ENCODE results near the gene UPK1B.
A peak's percentile ranks its signal among the peaks of the same experiment; 100 is the strongest.
"Not testable (repeated sequence)": the region's sequence is repeated elsewhere in the genome, so short reads cannot be mapped to it uniquely, and the experiment has no call there.

The UPK1B gene

DNA sequence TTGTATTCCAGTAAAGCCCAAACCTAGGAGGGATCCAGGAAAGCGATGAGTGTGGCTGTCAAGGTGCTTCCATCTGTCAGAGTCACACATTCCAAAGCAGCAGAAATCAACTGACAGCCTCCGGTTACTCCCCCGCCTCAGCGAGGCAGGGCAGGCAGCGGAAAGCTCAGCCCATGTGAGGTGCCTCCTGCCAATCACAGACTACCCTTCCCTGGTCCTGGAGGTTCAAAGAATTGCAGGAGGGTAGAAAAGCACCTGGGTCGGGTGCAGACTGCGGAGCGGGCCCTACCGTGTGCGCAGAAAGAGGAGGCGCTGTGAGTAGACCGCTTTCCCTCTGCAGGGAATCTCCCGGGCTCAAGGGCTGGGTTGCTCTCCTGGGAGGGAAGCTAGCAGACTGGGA, at the start of gene UPK1B:
TSS of gene UPK1B (plus strand) at position 274 of the 400 bp plus-strand sequence. CDS start 13,144 bp downstream, outside the sequence.
- no peak for DNase-seq

DNA sequence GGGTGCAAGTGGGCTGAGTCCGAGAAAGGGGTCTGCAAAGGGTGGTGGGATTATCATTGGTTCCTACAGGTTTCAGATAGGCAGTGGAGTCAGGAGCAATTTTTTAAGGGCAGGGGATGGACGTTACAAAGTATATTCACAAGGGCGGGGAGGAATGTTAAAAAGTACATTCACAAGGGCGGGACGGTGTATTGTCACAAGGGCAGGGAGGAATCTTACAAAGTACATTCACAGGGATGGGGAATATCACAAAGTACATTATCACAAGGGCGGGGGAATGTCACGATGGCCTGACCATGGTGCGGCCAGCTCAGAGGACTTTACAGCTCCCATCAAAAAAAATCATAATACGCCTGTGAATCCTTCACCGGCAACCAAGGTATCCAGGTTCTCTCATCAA, 48.1 kb upstream of the UPK1B start:
- DNase-seq: no peak

DNA sequence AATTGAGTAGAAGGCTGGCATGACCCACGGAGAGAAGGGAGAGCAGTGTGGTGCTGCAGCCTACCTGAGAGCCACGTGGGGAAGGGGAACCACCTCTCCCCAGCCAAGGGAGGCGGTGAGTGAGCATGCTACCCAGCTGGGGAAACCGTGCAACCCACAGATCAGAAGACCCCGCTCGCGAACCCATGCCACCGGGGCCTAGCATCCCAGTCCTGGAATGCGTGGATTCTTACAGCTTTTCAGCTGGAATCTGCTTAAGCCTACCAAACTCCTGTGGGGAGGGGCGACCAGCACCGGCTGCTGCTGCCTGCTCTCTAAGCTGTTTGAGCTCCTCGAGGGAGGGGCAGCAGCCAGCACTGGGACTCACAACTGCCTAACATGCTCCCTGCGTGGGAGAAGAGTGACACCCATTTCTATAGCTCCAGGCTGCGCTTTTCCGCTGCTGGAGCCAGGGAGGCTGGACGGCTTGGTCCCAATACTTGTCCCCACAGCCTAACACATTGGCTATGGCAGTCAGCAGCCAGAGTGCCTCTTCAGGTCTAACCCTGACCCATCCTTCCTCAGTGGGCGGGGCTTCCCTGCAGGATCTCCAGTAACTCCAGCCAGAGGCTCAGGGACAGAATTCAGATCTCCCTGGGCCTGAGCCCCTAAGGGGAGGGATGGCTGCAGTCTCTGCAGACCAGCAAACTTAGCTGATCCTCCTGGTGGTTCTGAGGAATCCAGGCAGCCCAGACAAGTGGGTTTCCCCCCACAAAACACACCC, 47.5 kb upstream of the UPK1B start:
- no peak for DNase-seq

DNA sequence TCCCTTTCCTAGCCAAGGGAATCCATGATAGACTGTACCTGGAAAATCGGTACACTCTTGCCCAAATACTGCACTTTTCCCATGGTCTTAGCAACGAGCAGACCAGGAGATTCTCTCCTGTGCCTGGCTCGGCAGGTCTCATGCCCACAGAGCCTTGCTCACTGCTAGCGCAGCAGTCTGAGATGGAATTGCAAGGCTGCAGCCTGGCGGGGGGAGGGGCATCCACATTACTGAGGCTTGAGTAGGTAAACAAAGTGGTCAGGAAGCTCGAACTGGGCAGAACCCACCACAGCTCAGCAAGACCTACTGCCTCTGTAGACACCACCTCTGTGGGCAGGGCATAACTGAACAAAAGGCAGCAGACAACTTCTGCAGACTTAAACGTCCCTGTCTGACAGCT, 43.1 kb upstream of the UPK1B start:
- not testable (repeated sequence) for DNase-seq

DNA sequence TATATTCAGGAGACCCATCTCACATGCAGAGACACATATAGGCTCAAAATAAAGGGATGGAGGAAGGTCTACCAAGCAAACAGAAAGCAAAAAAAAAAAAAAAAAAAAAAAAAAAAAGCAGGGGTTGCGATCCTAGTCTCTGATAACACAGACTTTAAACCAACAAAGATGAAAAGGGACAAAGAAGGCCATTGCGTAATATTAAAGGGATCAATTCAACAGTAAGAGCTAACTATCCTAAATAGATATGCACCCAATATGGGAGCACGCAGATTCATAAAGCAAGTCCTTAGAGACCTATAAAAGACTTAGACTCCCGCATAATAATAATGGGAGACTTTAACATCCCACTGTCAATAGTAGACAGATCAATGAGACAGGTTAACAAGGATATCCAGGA, 41.1 kb upstream of the UPK1B start:
- not testable (repeated sequence) for DNase-seq

DNA sequence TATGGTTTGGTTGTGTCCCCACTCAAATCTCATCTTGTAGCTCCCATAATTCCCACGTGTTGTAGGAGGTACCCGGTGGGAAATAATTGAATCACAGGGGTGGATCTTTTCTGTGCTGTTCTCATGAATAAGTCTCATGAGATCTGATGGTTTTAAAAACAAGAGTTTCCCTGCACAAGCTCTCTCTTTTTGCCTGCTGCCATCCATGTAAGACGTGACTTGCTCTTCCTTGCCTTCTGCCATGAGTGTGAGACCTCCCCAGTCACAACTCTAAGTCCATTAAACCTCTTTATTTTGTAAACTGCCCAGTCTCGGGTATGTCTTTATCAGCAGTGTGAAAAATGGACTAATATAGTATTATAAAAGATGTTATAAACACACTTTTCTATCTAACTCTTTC, 34.0 kb upstream of the UPK1B start:
- not testable (repeated sequence) for DNase-seq

DNA sequence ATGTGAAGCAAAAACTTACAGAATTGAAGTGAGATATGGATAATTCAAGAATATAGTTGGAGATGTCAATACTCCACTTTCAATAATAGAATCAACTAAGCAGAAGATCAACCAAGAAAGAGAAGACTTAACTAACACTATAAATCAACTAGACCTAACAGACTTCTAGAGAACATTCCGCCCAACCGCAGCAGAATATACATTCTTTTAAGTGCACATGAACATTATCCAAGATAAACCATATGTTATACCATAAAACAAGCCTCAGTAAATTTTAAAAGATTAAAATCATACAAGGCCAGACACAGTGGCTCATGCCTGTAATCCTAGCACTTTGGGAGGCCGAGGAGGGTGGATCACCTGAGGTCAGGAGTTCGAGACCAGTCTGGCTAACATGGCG, 32.9 kb upstream of the UPK1B start:
- no peak for DNase-seq

DNA sequence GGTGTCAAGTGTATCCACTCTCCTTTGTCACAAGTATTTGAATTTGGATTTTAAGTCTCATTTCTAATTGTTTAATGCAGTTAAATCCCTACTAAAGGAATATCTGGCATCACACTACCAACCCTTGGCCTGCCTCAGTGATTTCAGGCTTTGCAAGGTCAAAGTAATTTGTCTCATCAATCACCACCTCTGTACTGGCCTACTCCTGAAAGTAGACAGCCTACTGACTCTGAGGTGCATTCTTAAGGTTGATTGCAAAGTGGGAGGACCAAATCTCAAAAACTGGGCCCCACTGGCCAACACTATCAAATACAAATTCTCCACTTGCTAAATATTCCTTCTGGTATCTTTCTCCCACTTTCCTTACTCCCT, 28.3 kb upstream of the UPK1B start:
- DNase-seq: no peak

DNA sequence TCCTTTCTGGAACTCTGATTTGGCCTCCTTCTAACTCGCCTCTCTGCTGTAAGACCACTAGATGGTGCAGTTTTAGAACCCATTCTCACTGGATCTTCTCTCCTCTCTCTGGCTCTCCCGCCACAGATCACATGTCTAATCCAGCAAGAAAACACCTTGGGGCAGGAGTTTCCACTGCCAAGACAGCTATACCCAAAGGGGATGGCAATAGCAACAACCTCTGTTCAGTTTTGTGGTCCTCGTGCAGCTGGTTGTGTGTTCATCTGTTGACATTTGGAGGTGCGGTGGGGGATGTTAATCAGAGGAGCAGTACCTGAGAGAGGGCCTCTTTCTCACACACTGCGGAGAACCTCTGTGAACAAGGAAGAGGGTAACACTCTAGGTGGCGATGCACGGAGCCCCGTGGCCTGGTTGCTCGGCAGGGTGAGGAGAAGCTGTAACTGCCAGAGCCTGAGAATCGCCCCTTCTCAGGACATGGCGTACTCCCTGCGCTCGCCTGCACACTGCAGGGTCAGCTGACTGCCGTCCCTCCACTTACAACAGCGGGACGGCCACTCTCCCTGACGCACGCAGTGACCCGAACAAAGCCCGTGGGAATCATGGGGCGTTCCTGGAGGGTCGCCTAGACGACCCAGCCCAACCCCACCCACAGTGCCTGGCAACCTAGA, 27.8 kb upstream of the UPK1B start, which contains the start of gene TEX55:
TSS of gene TEX55 (plus strand) at position 666 of the 668 bp plus-strand sequence. CDS start 25 bp downstream, outside the sequence.
- peak in 1 of 2 donors; percentile 18 for DNase-seq

DNA sequence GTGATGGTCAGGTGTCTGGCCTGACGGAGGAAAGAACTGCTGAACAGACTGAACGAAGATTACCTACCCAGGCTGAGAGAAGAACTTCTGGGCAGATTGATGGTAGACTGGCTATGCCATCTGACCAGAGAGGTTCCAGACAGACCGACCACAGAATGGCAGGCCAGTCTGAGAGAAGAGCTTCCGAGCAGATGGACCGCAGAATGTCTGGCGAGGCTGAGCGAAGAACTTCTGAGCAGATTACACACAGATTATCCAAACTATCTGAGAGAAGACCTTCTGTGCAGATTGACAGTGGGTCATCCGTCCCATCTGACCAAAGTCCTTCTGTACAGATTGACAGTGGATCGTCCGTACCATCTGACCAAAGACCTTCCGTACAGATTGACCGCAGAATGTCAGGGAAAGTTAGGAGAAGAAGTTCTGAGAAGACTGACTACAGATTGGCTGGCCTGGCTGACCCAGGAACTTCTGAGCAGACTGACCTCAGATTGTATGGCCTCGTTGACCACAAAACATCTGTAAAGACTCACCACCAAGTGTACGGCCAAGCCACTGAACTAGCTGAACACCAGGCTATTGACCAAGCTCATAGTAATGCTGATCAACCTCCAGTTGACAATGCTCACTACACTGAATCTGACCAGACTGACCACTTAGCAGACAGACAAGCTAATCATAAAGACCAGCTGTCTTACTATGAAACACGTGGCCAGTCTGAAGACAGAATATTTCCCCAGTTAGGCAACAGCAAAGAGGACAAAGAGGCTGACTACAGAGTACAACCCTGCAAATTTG, 26.6 kb upstream of the UPK1B start:
- no peak for DNase-seq

DNA sequence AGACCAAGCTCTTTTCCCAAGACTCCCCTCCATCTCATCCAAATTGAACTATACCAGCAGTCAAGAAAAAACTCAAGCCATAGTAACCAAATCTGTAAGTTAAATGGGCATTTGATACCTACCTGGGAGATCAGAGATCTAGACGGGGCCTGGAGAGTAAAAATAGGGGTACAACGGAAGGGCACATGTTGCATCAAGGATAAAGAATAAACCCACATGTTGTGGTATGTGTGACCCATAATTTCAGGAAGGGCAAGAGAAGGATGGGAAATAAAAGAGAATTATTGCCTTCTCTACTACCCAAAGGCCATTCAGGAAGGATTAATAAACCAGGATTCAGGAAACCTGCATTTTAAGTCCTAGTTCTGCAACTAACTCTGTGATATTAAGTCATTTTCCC, 25.9 kb upstream of the UPK1B start:
- DNase-seq: no peak

DNA sequence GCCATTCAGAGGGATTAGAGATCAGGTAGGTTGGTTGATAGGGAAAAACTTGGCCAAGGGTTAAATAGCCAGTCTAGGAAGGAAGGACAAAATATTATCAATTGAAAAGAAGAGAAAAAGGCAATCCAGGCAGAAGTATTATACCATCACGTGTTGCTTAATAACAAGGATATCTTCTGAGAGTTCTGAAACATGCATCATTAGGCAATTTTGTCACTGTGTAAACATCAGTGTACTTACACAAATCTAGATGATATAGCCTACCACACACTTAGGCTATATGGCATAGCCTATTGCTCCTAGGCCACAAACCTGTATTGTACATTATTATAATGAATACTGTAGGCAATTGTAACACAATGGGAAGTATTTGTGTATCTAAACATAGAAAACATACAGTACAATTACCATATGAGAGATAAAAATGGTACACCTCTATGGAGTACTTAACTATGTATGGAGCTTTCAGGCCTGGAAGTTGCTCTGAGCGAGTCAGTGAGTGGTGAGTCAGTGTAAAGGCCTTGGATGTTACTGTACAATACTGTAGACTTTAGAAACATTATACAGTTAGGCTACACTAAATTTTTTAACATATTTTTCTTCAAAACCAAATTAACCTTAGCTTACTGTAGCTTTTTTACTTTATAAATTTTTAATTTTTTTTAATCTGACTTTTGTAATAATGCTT, 24.8 kb upstream of the UPK1B start:
- DNase-seq: no peak

DNA sequence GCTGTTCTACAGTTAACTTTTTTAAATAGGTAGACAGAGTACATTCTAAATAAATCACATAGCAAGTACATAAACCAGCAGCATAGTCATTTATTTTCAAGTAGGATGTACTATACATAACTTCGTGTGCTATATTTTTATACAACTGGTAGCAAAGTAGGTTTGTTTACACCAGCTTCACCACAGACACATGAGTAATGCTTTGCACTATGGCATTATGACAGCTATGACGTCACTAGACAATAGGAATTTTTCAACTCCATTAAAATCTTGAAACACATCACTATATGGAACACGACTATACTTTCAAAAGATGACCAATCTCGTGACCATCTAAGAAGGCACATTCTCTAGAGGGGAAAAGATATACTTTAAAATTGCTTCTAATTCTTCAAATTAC, 23.9 kb upstream of the UPK1B start:
- DNase-seq: no peak

DNA sequence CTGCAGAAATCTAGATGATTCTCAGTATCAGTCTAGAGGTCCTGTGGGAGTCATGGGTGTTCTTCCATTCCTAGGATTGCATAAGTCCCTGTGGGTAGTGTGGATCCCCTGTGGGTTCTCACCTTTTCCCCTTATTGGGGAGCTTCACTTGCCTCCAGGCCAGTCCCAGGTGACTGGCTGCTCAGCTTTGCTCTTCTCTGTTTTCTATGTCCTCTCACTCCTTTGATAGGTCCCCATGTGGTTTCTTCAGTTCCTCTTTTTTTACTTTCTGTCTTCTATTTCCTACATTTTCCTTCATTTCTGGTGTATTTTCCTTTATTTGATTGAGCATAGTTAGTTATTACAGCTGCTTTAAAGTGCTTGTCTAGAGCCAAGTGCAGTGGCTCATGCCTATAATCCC, 16.5 kb upstream of the UPK1B start:
- no peak for DNase-seq

DNA sequence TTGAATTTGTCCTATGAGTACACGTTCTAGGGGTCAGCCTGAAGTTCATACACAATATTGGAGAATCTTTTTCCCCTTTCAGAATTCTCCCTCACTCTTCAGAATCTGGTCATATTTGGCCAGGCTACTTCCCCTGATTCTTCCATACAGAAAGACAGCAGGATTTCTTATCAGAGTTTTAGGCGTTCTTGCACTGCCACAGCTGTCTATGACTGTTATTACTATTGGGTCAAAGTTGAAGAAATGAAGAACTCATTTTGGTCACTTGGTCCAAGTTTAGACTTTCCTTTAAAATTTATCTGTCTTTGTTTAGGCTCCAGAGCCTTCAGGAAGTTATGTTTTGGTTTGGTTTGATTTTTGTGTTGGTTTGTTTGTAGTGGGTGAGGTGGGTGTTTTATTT, 15.4 kb upstream of the UPK1B start:
- DNase-seq: no peak

DNA sequence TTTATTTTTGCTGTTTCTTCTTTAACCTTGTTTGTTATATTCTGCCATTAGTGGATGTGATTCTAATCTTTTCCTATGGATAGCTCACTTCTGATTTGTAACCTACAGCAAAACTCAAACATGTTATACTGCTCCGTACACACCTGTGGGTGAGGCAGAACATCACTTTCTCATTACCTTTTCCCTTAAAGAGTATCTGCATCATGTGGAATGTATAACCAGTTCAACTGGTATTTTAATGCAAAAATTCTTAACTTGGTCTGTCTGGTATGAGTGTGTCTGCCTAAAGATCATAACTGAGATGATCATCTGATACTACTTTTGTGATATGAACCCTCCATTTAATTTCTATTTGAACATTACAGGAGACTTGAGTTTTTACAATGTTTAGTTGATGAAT, 13.0 kb upstream of the UPK1B start:
- DNase-seq: no peak

DNA sequence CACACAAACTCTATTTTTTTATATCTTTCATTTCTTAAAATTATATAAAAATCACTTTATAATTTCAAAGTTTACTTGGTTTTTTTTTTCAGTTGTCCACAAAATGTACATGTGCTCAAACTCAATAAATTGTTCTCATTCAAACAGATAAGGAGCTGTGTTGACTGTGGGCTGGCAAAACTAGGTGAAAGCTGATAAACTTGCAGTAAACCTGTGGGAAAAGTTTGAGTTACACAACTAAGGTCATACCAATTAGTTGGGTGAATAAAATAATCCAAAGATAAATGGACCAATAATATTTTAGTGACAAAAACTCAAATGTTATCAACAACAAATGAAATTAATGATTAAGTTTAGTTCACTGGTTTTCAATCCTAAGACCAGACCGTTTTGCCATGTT, 12.6 kb upstream of the UPK1B start:
- DNase-seq: no peak

DNA sequence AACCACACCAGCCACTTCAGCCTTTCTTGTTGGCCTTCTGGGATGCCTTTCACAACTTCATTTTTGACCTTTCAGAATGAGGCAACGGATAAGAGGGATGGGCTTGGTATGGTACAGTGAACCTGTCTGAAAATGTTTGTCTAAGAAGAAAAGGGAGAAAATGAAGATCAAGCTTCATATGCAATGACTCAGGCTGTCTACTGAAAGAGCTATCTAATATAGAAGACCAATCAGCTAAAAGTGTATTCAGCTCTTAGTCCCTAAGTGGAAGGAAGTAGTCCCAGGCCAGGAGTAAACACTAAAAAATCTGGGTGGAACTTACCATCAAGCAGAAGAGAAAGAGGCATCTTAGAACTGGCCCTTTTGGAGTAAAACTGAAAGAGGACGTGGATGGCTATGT, 12.2 kb upstream of the UPK1B start:
- no peak for DNase-seq

DNA sequence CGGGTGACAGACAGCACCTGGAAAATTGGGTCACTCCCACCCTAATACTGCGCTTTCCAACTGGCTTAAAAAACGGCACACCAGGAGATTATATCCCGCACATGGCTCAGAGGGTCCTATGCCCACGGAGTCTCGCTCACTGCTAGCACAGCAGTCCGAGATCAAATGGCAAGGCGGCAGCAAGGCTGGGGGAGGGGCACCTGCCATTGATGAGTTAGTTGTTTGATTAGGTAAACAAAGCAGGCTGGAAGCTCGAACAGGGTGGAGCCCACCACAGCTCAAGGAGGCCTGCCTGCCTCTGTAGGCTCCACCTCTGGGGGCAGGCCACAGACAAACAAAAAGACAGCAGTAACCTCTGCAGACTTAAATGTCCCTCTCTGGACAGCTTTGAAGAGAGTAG, 8.7 kb upstream of the UPK1B start:
- not testable (repeated sequence) for DNase-seq

DNA sequence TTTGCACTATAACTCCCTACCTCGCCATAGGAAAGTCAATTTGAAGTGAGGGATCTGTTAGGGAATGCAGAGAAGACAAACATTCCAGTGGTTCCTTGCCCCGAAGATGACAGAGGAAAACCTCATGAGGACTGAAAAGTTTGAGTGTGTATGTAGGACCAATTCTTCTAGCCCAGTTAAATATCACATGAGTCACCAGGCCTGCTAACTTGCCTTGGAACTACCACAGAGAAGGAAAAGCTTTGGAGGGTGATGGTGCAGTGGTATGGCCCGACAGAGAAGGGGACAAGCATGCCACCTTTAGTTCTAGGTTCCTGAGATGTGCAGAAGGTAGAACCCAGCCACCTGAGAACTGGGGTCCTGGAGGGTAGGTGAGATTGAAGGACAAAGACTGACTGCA, 2.6 kb upstream of the UPK1B start:
- DNase-seq: no peak

DNA sequence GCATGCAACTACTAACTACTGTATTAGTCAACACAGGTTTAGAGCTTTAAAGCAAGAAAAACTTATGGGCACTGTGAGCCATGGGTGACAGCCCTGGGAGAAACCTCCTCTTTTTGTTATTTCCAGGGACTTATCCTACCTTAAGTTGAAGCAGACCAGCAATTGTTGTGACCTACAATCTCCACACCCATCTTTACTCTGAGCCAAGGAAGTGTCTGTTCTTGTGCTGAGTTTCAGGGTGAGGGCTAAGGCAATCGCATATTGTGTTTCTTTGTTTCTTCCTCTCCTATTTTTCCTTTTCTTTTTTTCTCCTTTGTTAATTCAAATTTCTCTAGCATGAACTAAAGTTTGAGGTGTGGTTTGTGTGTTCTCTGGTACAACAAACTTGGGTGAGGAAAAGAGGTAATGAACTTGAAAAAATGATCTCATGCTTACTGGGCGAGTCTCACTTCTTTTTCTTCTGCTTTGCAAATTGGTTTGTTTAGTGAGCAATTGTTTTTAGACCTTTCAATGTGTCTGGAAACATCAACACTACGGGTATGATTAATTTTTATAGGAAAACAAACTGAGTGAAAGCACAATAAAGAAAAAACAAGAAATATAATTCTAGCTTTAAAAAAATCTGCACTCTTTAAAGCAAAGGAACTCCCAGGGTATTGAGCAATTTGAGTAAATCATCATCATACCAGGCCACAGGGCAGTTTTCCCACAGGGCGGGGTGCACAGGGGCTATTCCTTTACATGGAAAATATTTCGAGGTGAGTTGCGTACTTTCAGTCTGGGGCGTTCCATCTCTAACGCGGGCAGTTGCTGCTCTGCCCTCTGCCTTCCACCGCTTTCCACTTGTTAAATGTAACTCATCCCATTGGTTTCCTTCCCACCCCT, 2.7 kb downstream of the UPK1B start:
- no peak for DNase-seq

DNA sequence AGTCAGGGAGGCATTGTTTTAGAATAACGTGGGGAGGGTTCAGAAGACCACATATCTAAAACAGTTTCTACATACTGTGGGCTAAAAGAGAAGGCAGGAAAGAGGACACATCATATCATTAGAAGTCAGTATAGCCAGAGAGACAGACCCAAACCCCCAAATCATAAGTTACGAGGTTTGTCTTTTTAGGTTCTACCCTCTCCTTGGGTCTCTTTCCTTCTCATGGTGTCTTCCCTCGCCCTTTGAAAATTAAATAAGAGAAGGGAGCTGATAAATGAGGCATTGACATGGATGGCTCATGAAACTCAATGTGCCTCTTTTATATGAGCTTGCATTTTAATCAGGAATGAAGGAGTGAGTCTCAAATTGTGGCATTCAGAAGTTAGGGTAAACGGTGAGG, 3.4 kb downstream of the UPK1B start:
- DNase-seq: no peak

All from hippocampal formation (tissue), 2 donors.